HPDE6-E6E7 (cell line): Measurements from ENCODE around the gene OPCML.

Experiments used
- DNase-seq: peaks from one replicate; pipeline ENCODE4 v3.0.0; 2011; ENCODE audit warnings: missing footprints; ENCODE audit errors: extremely low spot score

The OPCML gene

DNA sequence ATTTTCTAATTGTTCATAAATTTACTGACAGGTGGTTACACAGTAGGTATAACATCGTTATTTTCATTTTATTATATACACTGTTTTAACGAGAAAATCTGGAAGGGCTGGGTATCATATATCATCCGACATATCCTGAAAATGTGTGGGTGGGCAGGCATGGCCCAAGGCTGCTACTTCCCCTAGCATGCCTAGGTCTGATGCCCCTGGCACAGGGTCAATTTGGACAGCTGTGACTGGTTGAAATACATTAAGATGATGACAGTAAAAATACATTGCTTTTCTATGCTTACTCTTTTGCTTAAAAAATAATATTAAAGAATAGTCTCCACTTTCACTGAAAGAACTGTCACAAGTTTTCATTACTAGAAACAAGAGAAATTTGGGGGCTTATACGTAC, 908.8 kb downstream of the OPCML start:
- no peak for DNase-seq

GRCh38 chr11:132621976-132622580, 910.2 kb downstream of the OPCML start:
- no peak for DNase-seq

DNA sequence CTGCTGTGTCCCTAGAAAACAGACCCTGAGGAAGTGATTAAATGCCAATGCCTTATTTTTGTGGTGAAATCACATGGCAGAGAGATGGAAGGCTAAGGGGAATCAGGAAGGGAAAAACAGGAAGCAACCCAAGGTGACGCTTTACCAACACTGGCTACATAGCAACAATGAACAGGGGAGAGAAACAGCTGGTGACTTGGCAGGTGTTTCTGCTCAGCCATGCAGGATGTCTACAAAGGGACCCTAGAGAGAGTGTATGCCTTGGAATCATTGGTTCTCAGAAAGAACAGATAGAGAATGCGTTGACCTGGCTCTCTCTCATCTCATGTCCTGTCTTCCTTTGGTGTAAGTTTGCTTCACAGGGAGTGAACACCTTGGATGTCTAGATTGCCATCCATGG, 911.9 kb downstream of the OPCML start:
- DNase-seq: no peak

DNA sequence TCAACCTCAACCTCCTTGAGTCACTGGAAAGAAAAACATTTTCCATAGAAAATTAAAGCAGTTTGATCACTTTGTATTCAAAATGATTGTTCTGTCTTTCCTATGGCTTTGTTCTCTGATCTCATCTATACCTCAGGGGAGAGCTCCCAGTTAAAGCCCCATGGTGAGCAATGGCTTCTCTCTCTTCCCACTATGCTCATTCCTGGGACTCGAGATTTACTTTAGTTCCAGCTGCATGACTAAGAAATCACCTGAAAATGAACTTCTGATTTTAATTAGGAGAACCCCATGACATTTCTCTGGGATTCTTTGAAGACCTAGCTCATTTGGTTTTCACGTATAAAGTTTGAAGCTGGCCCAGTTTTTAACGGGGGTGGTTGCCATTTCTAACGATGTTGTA, 921.5 kb downstream of the OPCML start:
- no peak for DNase-seq

DNA sequence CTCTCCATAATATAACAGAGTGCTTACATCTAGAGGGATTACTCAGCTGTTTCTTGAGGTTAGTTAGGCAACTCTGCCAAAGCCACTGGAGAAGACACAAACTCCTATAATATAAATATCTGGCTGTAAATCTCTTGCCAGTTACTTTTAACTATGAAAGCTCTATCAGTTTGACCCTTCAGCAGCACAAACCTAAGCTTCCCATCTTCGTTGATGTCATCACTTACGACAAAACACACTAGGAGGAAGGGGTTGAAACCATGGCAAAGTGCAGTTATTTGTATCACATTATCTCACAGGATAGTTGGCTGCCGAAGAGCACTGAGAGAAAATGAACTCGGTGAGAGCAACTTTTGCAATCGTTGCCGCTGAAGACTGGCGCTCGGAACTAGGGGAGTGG, 922.1 kb downstream of the OPCML start:
- no peak for DNase-seq

DNA sequence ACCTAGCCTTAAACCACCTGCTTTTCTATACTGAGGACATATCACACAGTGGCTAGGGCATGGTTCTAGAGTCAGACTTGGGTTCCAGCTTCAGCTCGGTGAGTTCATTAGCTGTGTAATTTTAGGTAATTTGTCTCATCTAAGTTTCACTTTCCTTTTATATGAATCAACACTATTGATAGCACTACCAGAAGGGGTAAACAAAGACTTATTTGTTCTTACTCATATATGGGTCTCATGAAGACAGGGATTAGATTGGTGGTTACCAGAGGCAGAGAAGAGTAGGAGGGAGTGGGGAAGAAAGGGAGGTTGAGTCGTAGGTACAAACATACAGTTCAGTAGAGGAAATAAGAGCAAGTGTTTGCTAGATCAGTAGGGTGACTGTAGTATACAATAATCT, 924.7 kb downstream of the OPCML start:
- DNase-seq: no peak

GRCh38 chr11:132605825-132606570, 926.3 kb downstream of the OPCML start:
- DNase-seq: no peak

- no peak for DNase-seq
These were observed 927.9 kb downstream of the OPCML start for GRCh38 chr11:132604431-132604830.

- no peak for DNase-seq
These were observed 930.4 kb downstream of the OPCML start for GRCh38 chr11:132601875-132602274.

DNA sequence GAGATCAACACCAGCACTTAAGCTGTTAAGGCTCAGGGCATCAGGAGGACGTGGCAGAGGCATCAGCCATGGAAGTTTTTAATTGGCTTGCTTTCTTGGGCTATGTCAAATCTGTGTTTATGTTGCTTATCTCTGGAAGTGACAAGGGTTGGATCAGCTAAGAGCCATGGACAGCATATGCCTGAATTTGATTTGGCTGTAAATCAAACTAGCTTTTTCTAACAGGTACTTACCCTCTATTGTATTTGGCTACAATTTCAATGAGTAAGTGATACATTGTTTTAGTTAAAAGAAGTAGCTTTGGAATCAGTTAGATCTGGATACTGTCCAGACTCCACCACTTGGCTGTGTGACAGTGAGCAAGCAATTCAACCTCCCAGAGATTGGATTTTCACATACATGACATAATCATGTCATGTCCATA, 936.6 kb downstream of the OPCML start:
- DNase-seq: no peak

- no peak for DNase-seq
These were observed 937.1 kb downstream of the OPCML start for GRCh38 chr11:132595246-132595645.

GRCh38 chr11:132590986-132591385, 941.3 kb downstream of the OPCML start:
- DNase-seq: no peak

- no peak for DNase-seq
These were observed 941.7 kb downstream of the OPCML start for GRCh38 chr11:132590554-132590953.

DNA sequence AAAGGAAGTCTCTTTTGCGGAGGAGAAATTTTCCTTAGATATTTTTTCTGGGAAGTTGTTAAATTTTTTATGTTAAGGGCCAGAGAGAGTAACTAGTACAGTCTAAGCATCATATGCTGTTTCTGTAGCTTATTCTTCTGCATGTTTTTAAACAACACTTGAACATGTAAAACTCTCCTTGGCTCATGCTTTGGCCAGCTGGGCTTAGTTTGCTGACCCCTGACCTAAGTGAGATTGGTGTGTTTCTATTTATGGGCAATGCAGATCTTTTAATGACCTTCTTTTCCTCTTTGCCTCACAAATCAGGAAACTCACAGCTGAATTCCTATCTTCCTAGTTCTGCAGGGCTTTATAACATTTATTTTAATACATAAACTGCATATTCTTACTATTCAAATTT, 942.5 kb downstream of the OPCML start:
- DNase-seq: no peak

GRCh38 chr11:132588366-132588765, 943.9 kb downstream of the OPCML start:
- DNase-seq: no peak

DNA sequence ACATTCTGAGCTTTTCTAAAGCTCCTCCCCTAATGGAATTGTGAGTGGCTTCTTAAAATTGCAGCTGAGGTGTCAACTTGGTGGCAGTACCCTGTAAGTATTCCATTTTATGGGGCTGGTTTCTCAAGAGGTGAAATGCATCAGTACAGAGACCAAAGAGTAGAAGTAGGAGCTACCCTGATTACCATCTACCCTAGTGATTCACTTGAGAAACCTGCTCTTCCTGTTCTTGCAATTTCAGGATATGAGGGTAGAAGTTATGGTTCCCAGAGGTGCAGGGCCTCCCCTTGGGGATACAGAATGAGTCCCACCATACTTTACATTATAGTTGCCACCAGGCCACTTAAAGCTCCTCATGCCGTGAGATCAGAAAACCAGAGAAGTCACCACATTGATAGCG, 944.6 kb downstream of the OPCML start:
- DNase-seq: no peak

DNA sequence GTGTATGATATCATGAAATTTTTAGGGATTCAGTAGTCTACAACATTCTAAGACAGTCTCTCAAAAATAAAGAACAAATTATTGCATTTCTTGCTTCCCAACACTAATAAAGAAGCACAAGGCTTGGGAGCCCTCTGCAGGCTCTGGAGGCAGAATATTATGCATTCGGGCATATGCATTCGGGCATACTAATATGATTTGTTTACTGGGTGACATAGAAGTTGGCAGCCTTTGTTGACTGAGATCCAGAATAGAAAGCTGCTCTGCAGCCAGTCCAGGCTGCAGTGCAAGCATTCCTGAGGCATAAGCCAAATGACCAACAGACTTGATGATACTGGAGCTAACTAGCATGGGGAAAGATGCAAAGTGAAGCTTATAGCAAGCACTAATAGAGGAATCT, 945.5 kb downstream of the OPCML start:
- DNase-seq: no peak

- DNase-seq: no peak
These were observed 952.5 kb downstream of the OPCML start for GRCh38 chr11:132579634-132580327.

GRCh38 chr11:132579136-132579535, 953.2 kb downstream of the OPCML start:
- DNase-seq: no peak

DNA sequence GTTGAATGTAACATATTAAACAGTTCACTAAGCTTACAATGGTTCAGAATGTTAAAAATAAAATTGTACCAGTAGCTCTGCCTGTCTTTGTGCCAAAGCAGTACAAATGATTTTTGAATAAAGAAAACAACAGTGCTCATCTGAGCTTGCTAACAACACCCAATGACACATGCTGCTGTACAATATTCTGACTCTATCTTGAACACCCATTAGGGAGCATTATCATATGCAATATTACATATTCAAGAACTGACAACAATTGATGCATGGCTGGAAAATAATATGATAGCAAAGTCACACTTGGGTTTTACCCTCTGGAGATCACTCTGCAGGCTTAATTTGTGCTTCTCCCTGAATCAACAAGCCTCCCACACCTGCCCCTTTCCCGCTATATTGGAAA, 953.7 kb downstream of the OPCML start:
- no peak for DNase-seq

- no peak for DNase-seq
These were observed 955.6 kb downstream of the OPCML start for GRCh38 chr11:132576706-132577105.

DNA sequence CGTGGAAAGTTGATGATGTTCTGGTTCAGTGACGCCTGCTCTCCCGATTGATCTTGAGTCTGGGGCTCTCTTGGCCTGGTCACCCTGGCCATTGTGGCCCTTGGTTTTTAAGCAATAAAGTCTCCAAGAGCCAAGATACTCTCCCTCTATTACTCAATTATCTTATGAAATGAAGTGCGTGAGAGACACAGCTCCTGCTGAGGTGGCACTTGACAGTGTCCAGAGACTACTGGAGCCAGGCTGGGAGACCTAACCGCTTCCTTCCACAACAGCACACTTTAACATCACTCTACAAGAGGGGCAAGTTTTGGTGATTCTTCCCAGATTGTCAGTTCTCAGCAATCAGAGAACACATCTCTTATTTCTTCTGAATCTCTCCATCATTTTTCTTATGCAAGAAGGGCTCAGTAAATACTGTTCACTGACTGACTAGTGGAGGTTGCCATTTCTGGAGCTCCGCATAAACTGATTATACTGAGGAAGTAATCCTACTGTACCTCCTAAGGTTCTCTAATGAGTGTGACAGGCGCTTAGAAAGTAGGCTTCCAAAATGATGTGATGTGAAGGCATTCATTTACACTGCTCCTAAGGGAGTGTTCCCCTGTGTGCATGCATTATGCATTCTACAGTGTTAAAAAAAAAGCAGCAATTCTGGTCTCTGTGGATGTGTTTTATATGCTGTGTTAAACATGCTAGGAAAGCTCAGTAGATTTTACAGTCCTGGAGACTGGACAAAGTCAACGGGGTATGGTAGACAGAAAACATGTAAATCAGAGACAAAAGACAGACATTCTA, 968.0 kb downstream of the OPCML start:
- DNase-seq: no peak
